ENCODE results near the gene EMILIN2.
"Not testable (repeated sequence)": the region's sequence is repeated elsewhere in the genome, so short reads cannot be mapped to it uniquely, and the experiment has no call there.

Gene EMILIN2

GRCh38 chr18:2839202-2839601 is 7.6 kb upstream of the EMILIN2 start:
- peak in 1 of 42 donors; percentile 43 for DNase-seq
- intact Hi-C loops (cut with DNase I), result no loop called here

DNA sequence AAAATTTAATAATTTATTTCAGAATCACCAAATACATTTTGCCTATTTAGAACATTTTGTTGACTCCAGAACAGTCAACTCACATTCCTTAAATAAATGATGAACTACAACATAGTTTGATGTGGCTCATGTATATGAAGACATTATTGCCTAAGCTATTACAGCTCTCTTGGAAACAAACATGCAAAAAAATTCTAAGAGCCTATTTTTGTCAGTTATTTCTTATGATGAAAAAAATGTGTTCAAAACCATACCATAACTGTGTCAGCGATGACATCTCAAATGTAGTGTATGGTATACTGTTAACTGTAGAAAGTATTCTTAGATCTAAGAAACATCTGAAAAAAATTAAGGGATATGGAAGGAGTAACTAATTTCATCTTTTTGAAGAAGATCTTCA is 6.3 kb upstream of the EMILIN2 start:
- intact Hi-C loops (cut with DNase I), result no loop called here
- no peak for DNase-seq

DNA sequence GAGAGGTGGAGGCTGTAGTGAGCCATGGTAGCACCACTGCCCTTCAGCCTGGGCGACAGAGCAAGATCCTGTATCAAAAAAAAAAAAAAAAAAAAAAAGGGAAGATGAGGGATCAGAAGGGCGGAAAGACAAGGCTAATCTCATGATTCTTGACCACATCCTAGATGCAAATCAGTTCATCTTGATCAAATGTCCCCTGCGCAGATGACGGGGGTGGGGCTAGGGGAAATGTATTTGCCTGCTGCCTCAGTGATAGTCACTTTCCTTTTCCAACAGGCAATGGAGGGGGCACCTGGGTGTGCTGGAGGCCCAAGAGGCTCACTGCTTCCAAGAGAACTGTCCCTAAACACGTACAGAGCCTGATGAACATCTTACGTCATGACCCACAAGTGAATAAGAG is 3.7 kb upstream of the EMILIN2 start:
- intact Hi-C loops (cut with DNase I), result no loop called here
- peak in 1 of 42 donors; percentile 17 for DNase-seq

DNA sequence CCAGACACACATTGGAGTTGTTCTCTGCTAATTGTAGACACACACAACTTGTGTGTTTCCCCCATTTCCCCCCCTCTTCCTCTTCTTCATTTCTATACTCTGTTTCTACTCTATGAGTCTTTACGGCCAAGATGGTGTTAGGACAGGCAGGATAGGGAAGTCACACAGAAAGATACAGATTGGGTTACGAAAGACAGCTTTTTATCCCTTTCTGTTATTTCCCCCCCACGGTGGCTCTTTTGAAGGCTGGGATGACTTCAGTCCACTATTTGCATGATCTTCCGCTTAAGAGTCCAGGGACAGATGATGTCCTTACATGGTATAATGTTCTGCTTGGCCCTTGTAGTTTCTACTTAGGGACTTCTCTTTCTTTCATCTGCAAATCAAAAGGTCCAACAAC is 1.6 kb upstream of the EMILIN2 start:
- peak in 1 of 42 donors; percentile 18 for DNase-seq
- intact Hi-C loops (cut with DNase I), result no loop called here

DNA sequence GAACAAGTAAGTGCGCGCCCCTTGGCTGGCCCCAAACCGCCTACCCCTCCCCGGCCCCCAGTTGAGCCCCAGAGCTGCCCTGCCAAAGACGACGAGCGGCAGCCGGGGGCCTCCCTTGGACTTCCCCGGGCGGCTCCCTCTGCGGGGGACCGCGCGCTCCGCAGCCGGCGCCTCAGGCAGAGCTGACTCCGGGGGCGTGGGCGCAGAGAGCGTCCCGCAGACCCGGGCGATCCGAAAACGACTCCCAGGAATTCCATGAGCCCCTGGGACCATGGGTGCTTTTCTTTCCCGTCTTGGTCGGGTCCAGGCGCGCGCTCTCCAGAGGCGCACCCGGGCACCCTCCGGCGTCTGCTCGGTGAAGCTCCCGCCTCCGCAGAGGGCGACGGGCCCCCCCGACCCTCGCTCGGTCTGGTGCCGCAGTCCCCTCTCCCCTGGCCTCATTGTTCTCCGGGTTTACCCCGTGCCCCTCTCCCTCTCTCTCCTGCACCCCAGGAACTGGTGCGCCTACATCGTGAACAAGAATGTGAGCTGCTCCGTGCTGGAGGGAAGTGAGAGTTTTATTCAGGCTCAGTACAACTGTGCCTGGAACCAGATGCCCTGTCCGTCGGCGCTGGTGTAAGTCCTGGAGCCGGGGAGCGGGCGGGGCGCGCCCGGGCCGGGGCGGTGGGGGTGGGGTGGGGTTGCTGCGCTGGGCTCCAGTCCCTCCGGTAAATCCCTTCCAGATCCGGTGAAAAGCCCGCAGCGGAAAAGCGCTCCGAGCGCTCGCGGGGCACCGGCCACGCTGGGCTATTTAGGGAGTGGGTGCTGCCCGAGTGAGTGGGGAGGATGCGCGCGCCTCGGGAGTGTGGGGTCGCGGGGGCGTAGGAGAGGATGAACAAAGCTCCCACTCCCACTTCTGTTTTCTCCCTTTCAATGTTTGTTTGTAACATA is 776 bp downstream of the EMILIN2 start:
- peak in 4 of 42 donors; percentile 4 to 40 (median 12) for DNase-seq
- intact Hi-C loops (cut with DNase I), result no loop called here

GRCh38 chr18:2848247-2849246 is 1.7 kb downstream of the EMILIN2 start:
- peak in 1 of 42 donors; percentile 25 for DNase-seq
- intact Hi-C loops (cut with DNase I), result no loop called here

DNA sequence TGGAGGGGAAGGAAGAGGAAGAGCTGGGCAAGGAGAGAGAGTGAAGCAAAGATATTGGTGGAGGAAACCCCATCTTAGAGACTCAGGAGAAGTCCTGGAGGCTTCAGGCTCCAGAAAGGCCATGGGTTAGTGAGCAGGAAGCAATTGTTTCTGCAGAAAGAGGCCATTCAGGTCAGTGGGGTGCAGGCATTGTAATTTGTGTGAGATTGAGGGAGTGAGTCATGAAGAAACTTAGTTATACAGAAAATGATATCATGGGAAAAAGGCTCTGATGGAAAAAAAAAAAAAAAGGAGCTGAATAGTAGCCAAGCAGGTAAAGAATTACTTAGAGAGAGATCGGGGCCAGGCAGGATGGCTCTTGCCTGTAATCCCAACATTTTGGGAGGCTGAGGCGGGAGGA is 4.0 kb downstream of the EMILIN2 start:
- intact Hi-C loops (cut with DNase I), result no loop called here
- no peak for DNase-seq

DNA sequence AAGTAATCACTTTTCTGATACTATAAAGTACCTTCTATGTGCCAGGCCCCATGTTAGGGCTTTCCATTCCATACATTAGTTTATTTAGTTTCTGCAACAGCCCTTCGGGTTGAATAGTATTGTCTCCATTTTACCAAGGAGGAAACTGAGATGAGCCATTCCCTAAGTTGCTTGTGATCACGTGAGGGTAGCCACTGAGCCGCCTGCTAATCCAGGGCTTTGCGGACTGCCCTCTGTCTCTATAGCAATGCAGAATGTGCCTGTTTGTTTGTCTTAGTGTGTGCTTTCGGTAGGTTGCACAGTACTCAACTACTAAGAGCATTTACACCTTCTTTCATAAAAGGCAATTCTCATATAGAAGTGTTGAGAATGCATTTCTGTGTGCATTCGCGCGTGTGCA is 5.0 kb downstream of the EMILIN2 start:
- intact Hi-C loops (cut with DNase I), result no loop called here
- no peak for DNase-seq

GRCh38 chr18:2852460-2852859 is 5.7 kb downstream of the EMILIN2 start:
- DNase-seq; intact Hi-C loops (cut with DNase I): not testable (repeated sequence)

- no peak for DNase-seq
- intact Hi-C loops (cut with DNase I), result no loop called here
Measured at GRCh38 chr18:2853173-2853925, 6.5 kb downstream of the EMILIN2 start.

- intact Hi-C loops (cut with DNase I), result no loop called here
- no peak for DNase-seq
Measured at GRCh38 chr18:2853926-2854664, 7.3 kb downstream of the EMILIN2 start.

DNA sequence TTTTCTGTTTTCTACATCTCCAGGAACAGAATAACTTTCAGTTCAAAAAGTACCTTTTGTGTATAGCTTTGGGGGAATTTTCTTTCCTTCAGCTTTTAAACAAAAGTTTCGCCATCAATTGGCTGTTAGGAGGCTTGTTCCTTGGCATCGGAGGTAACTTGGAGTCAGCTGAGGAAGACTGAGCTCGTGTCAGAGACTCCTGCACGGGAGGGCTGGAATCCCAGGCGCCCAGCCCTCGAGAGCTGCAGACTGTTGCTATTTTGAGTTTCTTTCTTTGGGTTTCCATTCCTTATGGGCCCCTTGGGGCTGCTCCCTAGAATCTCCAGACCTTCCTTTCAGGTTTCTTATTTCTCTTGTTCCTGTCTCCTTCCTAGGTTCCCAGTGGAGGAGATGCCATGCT is 8.1 kb downstream of the EMILIN2 start:
- intact Hi-C loops (cut with DNase I), result no loop called here
- no peak for DNase-seq

DNA sequence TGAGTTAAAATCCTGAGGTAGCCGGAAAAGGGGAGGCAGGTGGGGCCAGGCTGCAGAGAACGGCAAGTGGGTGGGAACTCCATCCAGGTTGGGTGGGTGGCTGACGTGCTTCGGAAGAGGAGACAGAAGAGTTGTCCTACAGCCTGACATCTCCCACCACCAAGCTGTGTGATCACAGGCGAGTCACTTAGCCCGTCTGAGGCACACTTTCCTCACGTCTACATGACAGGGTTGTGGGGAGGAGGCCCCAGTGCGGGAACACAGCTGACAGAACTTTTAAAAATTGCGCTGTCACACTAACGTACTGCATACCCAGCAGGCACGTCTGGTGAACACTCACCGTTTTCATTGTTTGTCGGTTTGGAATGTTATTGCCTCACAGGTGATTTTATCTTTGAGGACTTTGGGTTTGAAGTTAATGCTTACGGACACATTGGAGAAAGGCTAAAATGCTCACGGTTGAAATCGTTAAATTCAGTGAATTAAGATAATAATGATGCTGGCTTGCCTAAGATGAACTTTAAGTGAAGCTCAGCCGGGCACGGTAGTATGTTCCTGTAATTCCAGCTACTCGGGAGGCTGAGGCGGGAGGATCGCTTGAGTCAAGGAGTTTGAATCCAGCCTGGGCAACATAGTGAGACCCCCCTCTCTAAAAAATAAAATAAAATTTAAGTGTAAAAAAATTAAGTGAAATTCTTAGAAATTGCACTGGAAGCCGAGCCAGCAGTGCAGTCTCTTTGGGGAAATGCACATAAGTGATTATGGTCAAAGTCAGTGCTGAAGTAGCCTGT is 8.9 kb downstream of the EMILIN2 start:
- intact Hi-C loops (cut with DNase I), result no loop called here

DNA sequence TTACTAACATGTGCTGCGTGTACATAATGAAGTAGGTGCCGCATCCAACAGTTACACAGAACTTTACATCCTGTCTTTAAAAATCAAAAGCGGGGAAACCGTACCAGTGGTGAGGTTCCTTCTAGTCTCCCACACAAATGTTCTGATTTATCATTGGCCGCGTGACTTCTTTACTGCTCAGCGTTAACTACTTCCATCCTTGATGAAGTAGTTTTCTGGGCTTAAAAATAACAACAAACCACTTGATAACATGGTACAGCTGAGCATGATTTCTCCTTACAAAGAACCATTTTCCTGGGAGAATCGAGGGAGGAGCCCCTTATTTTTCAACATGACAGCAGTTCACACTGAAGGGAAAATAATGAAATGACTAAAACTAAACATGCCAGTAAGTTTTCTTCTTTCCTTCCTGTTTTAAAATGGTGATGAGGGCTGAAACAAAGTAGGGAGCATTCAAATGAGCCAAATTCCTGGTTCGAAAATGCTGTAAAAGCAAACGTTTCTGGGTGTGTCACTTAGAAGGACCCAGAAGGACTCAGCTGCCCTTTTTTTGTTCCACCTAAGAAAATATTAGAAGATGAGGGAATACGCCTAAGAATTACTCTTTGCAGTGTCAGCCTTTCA is 9.9 kb downstream of the EMILIN2 start:
- intact Hi-C loops (cut with DNase I), result no loop called here
- peak in 1 of 42 donors; percentile 10 for DNase-seq

More for the DNA sequence above, 8.9 kb downstream of the EMILIN2 start:
- DNase-seq, result peak in 1 of 42 donors; percentile 34

DNA sequence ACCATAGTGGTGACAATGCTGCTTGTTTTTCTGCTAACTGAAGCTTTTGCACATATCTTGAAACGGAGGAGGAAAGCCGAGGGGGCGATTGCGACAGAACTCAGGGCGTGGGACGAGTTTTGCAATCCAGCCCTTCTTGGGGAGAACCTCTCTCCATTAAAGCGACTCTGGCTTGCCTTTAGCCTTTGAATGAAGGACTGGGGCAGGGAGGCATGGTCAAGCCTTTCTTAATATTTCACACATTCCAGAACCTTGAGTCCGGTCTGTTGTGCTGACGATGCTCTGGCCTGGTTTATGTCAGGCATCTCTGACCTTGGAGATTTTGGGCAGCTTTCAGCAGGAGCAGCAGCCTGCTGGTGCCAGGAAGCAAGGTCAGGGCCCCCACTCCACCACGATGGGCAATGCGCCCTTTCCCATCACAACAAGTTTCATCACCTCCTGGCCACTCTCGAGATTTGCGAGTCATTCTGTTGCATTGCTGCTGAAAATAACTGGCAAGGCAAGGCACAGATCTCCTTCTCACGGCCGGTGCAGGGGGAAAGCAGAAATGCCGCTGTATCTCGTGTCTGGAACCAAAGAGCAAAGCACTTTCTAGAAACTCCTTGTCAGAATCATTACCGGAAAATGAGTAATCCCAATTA is 10.8 kb downstream of the EMILIN2 start:
- intact Hi-C loops (cut with DNase I), result no loop called here
- peak in 19 of 42 donors; percentile 22 to 68 (median 39) for DNase-seq

DNA sequence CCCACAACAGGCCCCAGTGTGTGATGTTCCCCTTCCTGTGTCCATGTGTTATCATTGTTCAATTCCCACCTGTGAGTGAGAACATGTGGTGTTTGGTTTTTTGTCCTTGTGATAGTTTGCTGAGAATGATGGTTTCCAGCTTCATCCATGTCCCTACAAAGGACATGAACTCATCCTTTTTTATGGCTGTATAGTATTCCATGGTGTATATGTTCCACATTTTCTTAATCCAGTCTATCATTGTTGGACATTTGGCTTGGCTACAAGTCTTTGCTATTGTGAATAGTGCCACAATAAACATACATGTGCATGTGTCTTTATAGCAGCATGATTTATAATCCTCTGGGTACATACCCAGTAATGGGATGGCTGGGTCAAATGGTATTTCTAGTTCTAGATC is 13.6 kb downstream of the EMILIN2 start:
- DNase-seq; intact Hi-C loops (cut with DNase I): not testable (repeated sequence)

GRCh38 chr18:2863997-2864396 is 17.2 kb downstream of the EMILIN2 start:
- DNase-seq; intact Hi-C loops (cut with DNase I): not testable (repeated sequence)

All from head of caudate nucleus (tissue), 42 donors.